PFSK-1 (cell line): ENCODE data around the gene CHMP1B.

Source experiments
- POLR2AphosphoS5 ChIP-seq: IDR thresholded peaks from 2 replicates; pipeline ENCODE4 v1.6.1; 2012; ENCODE audit warnings: low read depth, mild to moderate bottlenecking, control low read depth, low read length, moderate library complexity
- TF ChIP-seq, protein P1 (sequence below), 2 experiments: IDR thresholded peaks; 2 replicates each; pipeline versions ENCODE4 v1.6.1 to v1.8.0; 2011 to 2012; ENCODE audit warnings: low read depth in 2 of 2, low read length in 2 of 2, control low read depth in 1 of 2, inconsistent platforms in 1 of 2, mild to moderate bottlenecking in 1 of 2, moderate library complexity in 1 of 2; ENCODE audit not compliant: insufficient read depth in 1 of 2

DNA sequence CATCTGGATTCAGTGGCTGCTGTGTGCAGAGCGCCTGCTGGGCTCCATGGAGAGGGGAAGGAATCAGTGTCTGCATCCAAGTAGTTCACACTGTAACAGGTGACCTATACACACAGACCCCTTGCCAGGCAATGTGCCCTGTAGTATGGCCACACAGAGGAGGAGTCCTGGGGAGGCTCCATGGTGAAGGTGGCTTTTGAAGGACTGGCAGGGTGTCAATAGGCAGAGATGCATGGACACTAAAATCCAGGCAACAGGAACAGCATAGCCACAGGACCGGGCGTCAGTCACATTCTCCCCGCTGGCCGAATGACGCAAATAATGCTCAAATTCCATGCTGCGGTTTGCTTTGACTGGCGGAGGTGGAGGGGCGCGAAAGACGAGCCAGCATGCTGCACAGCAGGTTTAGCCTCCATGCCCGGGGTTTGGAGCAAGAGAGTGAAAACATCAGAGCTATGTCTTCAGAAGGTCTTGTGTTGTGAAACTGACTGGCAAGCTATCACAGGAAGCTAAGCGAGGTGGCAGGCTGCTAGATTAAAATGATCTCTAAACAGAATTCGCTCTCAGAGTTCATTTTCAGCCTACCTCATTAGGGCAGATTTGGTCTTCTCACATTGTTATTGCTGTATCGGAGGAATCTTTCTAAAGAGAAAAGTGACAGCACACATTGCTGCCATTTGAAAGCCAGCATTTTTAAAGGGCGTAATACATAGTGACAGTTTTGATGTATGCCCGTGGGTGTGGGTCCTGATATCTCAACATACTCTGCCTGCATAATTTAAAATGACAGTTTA lies 1.2 kb upstream of the CHMP1B start:
- TF ChIP-seq, protein P1, sequence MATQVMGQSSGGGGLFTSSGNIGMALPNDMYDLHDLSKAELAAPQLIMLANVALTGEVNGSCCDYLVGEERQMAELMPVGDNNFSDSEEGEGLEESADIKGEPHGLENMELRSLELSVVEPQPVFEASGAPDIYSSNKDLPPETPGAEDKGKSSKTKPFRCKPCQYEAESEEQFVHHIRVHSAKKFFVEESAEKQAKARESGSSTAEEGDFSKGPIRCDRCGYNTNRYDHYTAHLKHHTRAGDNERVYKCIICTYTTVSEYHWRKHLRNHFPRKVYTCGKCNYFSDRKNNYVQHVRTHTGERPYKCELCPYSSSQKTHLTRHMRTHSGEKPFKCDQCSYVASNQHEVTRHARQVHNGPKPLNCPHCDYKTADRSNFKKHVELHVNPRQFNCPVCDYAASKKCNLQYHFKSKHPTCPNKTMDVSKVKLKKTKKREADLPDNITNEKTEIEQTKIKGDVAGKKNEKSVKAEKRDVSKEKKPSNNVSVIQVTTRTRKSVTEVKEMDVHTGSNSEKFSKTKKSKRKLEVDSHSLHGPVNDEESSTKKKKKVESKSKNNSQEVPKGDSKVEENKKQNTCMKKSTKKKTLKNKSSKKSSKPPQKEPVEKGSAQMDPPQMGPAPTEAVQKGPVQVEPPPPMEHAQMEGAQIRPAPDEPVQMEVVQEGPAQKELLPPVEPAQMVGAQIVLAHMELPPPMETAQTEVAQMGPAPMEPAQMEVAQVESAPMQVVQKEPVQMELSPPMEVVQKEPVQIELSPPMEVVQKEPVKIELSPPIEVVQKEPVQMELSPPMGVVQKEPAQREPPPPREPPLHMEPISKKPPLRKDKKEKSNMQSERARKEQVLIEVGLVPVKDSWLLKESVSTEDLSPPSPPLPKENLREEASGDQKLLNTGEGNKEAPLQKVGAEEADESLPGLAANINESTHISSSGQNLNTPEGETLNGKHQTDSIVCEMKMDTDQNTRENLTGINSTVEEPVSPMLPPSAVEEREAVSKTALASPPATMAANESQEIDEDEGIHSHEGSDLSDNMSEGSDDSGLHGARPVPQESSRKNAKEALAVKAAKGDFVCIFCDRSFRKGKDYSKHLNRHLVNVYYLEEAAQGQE (IDR thresholded peaks at IDR 0.05; ENCODE audit: insufficient read depth in 1 of 2, low read depth in 2 of 2, low read length in 2 of 2), result no peak
- TF ChIP-seq POLR2AphosphoS5, result no peak
